GM12874 (cell line): ENCODE results near the gene LDB2.

ENCODE experiments used
- CTCF ChIP-seq: IDR thresholded peaks from 2 replicates; pipeline ENCODE4 v1.5.1; 2011; ENCODE audit warnings: low read depth, mild to moderate bottlenecking, control low read depth, low read length, moderate library complexity; ENCODE audit not compliant: insufficient read depth

The LDB2 gene

GRCh38 chr4:16916719-16917337, 18.4 kb upstream of the LDB2 start:
- TF ChIP-seq CTCF, result peak; percentile 97

- no peak for TF ChIP-seq CTCF
Observed at GRCh38 chr4:16916031-16916430, 17.6 kb upstream of the LDB2 start.

GRCh38 chr4:16914208-16914607, 15.8 kb upstream of the LDB2 start:
- TF ChIP-seq CTCF, result no peak

- TF ChIP-seq CTCF, result no peak
Observed at GRCh38 chr4:16912896-16913295, 14.5 kb upstream of the LDB2 start.

- no peak for TF ChIP-seq CTCF
Observed at GRCh38 chr4:16909281-16909680, 10.8 kb upstream of the LDB2 start.

- TF ChIP-seq CTCF, result no peak
Observed at GRCh38 chr4:16908377-16909021, 10.1 kb upstream of the LDB2 start.

- TF ChIP-seq CTCF, result no peak
Observed at GRCh38 chr4:16900325-16900724, 1.9 kb upstream of the LDB2 start.
